HepG2 (cell line): ENCODE measurements around the gene UBE3D.

Experiments
- BRCA1 ChIP-seq: sonication (generic); formaldehyde crosslinking; IDR thresholded peaks from 2 replicates; pipeline ENCODE4 v1.4.0; 2020; ENCODE audit warnings: missing genetic modification reagents
- EZH2 ChIP-seq: conservative IDR thresholded peaks from 2 replicates; pipeline ENCODE4 v1.6.1; 2012; ENCODE audit warnings: mild to moderate bottlenecking, low read depth, low read length, moderate library complexity
- RCOR2 ChIP-seq: IDR thresholded peaks from 2 replicates; pipeline ENCODE4 v1.6.1; 2016; ENCODE audit warnings: missing biosample characterization, missing genetic modification reagents
- ZNF124 ChIP-seq: sonication (generic); formaldehyde crosslinking; IDR thresholded peaks from 2 replicates; pipeline ENCODE4 v1.4.0; 2020; ENCODE audit warnings: missing genetic modification reagents
- TF ChIP-seq, protein P1 (sequence below): sonication (generic); formaldehyde crosslinking; IDR thresholded peaks from 2 replicates; pipeline ENCODE4 v1.5.0; 2020; ENCODE audit warnings: mild to moderate bottlenecking, missing genetic modification reagents, moderate library complexity
- TF ChIP-seq, protein P2 (sequence below): sonication (generic); formaldehyde crosslinking; IDR thresholded peaks from 2 replicates; pipeline ENCODE4 v1.9.0; 2021; ENCODE audit warnings: missing genetic modification reagents, borderline replicate concordance
- TF ChIP-seq, protein P3 (sequence below): sonication (generic); formaldehyde crosslinking; IDR thresholded peaks from 2 replicates; pipeline ENCODE4 v1.4.0; 2020; ENCODE audit warnings: missing genetic modification reagents, borderline replicate concordance
- TF ChIP-seq, protein P4 (sequence below): sonication (generic); formaldehyde crosslinking; IDR thresholded peaks from 2 replicates; pipeline ENCODE4 v1.4.0; 2020; ENCODE audit warnings: missing genetic modification reagents
- TF ChIP-seq, protein P5 (sequence below): sonication (generic); formaldehyde crosslinking; IDR thresholded peaks from 2 replicates; pipeline ENCODE4 v1.4.0; 2020; ENCODE audit warnings: missing genetic modification reagents

DNA sequence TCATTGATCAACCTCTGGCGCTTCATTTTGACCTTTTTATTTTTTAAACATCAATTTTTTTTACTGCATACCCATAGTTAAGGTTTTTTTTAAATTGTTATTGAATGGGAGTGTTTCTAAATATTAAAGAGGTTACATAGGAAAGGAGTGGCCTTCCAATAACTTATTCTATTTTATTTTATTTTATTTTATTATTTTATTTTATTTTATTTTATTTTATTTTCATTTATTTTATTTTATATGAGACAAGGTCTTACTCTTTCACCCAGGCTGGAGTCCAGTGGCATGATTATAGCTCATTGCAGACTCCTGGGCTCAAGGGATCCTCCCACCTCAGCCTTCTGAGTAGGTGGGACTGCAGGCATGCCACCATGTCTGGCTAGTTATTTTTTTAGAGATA lies 32.0 kb upstream of the UBE3D start:
- TF ChIP-seq, protein P1, sequence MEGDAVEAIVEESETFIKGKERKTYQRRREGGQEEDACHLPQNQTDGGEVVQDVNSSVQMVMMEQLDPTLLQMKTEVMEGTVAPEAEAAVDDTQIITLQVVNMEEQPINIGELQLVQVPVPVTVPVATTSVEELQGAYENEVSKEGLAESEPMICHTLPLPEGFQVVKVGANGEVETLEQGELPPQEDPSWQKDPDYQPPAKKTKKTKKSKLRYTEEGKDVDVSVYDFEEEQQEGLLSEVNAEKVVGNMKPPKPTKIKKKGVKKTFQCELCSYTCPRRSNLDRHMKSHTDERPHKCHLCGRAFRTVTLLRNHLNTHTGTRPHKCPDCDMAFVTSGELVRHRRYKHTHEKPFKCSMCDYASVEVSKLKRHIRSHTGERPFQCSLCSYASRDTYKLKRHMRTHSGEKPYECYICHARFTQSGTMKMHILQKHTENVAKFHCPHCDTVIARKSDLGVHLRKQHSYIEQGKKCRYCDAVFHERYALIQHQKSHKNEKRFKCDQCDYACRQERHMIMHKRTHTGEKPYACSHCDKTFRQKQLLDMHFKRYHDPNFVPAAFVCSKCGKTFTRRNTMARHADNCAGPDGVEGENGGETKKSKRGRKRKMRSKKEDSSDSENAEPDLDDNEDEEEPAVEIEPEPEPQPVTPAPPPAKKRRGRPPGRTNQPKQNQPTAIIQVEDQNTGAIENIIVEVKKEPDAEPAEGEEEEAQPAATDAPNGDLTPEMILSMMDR (CRISPR knock-in tag) = no peak
- TF ChIP-seq ZNF124 (CRISPR knock-in tag) (no peak), BRCA1 (no peak), RCOR2 (CRISPR knock-in tag) (no peak), EZH2 (no peak)
- TF ChIP-seq, protein P2, sequence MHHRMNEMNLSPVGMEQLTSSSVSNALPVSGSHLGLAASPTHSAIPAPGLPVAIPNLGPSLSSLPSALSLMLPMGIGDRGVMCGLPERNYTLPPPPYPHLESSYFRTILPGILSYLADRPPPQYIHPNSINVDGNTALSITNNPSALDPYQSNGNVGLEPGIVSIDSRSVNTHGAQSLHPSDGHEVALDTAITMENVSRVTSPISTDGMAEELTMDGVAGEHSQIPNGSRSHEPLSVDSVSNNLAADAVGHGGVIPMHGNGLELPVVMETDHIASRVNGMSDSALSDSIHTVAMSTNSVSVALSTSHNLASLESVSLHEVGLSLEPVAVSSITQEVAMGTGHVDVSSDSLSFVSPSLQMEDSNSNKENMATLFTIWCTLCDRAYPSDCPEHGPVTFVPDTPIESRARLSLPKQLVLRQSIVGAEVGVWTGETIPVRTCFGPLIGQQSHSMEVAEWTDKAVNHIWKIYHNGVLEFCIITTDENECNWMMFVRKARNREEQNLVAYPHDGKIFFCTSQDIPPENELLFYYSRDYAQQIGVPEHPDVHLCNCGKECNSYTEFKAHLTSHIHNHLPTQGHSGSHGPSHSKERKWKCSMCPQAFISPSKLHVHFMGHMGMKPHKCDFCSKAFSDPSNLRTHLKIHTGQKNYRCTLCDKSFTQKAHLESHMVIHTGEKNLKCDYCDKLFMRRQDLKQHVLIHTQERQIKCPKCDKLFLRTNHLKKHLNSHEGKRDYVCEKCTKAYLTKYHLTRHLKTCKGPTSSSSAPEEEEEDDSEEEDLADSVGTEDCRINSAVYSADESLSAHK (CRISPR knock-in tag) = no peak
- TF ChIP-seq, protein P3, sequence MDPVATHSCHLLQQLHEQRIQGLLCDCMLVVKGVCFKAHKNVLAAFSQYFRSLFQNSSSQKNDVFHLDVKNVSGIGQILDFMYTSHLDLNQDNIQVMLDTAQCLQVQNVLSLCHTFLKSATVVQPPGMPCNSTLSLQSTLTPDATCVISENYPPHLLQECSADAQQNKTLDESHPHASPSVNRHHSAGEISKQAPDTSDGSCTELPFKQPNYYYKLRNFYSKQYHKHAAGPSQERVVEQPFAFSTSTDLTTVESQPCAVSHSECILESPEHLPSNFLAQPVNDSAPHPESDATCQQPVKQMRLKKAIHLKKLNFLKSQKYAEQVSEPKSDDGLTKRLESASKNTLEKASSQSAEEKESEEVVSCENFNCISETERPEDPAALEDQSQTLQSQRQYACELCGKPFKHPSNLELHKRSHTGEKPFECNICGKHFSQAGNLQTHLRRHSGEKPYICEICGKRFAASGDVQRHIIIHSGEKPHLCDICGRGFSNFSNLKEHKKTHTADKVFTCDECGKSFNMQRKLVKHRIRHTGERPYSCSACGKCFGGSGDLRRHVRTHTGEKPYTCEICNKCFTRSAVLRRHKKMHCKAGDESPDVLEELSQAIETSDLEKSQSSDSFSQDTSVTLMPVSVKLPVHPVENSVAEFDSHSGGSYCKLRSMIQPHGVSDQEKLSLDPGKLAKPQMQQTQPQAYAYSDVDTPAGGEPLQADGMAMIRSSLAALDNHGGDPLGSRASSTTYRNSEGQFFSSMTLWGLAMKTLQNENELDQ (CRISPR knock-in tag) = no peak
- TF ChIP-seq, protein P4, sequence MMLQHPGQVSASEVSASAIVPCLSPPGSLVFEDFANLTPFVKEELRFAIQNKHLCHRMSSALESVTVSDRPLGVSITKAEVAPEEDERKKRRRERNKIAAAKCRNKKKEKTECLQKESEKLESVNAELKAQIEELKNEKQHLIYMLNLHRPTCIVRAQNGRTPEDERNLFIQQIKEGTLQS = no peak
- TF ChIP-seq, protein P5, sequence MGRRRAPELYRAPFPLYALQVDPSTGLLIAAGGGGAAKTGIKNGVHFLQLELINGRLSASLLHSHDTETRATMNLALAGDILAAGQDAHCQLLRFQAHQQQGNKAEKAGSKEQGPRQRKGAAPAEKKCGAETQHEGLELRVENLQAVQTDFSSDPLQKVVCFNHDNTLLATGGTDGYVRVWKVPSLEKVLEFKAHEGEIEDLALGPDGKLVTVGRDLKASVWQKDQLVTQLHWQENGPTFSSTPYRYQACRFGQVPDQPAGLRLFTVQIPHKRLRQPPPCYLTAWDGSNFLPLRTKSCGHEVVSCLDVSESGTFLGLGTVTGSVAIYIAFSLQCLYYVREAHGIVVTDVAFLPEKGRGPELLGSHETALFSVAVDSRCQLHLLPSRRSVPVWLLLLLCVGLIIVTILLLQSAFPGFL (CRISPR knock-in tag) = no peak
